ENCODE data around the gene BIRC3.

Gene BIRC3

GRCh38 chr11:102377891-102378290, 60.6 kb downstream of the BIRC3 start:
- DNase-seq: no peak

- DNase-seq: no peak
These were observed 61.5 kb downstream of the BIRC3 start for GRCh38 chr11:102378818-102379217.

GRCh38 chr11:102382384-102382783, 65.1 kb downstream of the BIRC3 start:
- no peak for DNase-seq

GRCh38 chr11:102383839-102384238, 66.6 kb downstream of the BIRC3 start:
- DNase-seq: no peak

GRCh38 chr11:102384419-102385079, 67.3 kb downstream of the BIRC3 start:
- no peak for DNase-seq

- no peak for DNase-seq
These were observed 68.1 kb downstream of the BIRC3 start for GRCh38 chr11:102385085-102386007.

GRCh38 chr11:102386136-102386734, 69.0 kb downstream of the BIRC3 start:
- DNase-seq: no peak

GRCh38 chr11:102387043-102387781, 69.9 kb downstream of the BIRC3 start:
- no peak for DNase-seq
